Fibroblast of the aortic adventitia (primary cell): ENCODE data around the gene PPARA. TPM values are rescaled to one million over a fixed set of nuclear protein-coding genes. Genes with fewer than 3 reads are reported as not detected.

ENCODE experiments used
- DNase-seq: peaks from one replicate; pipeline ENCODE4 v3.0.0-alpha.2; 2010; ENCODE audit warnings: low read depth
- H3K4me3 ChIP-seq: 2 replicates; pipeline ENCODE4 v1.5.1; 2011; ENCODE audit warnings: low read depth, mild to moderate bottlenecking, control low read depth, low read length, moderate library complexity
- total RNA-seq: library from RNA; depleted of rRNA; stranded (reverse); fragments of >200 nt; gene quantifications from 2 replicates; pipeline ENCODE4 v1.2.3, GENCODE V29; 2012; ENCODE audit warnings: low replicate concordance
- TF ChIP-seq, protein P1 (sequence below): IDR thresholded peaks from 2 replicates; pipeline ENCODE4 v1.5.1; 2011; ENCODE audit warnings: mild to moderate bottlenecking, low read length, control low read depth, inconsistent platforms; ENCODE audit not compliant: insufficient read depth

Gene PPARA
- total RNA-seq, 1 donor = 13.4 TPM

DNA sequence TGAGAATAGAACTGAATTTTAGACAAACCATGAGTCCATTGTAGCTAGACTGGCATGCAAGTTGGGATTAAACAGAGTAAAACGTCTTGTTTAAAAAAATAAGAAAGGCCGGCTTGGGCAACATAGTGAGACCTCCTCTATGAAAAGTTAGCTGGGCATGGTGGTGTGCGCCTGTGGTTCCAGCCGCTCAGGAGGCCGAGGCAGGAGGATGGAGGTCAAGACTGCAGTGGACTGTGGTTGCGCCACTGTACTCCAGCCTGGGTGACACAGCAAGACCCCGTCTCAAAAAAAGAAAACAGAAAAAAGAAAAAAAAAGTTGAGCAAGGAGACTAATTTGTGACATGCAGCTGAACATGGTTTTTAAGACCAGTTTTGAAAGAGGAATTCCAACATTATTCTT is 76.3 kb downstream of the PPARA start:
- TF ChIP-seq, protein P1, sequence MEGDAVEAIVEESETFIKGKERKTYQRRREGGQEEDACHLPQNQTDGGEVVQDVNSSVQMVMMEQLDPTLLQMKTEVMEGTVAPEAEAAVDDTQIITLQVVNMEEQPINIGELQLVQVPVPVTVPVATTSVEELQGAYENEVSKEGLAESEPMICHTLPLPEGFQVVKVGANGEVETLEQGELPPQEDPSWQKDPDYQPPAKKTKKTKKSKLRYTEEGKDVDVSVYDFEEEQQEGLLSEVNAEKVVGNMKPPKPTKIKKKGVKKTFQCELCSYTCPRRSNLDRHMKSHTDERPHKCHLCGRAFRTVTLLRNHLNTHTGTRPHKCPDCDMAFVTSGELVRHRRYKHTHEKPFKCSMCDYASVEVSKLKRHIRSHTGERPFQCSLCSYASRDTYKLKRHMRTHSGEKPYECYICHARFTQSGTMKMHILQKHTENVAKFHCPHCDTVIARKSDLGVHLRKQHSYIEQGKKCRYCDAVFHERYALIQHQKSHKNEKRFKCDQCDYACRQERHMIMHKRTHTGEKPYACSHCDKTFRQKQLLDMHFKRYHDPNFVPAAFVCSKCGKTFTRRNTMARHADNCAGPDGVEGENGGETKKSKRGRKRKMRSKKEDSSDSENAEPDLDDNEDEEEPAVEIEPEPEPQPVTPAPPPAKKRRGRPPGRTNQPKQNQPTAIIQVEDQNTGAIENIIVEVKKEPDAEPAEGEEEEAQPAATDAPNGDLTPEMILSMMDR = no peak
- H3K4me3 ChIP-seq = no peak overlapping the region
- no peak for DNase-seq

DNA sequence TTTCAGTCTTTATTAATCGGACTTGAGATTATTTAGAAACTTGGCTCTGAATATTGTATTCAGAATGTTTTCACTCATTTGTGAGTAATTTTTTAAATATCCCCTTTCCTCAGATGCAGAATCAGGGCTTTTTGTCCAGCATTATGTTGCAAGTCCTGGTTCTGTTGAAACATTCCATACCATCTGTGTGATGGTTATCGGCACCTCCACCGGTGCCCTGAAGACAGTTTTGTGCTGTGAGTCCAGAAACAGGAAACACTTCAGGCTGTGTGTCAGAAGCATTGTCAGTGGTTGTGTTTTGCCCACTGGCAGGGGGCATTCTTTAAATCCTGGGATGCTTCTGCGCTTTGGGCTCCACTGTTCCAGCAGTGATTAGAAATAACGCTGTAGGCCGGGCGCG is 79.4 kb downstream of the PPARA start:
- DNase-seq = peak; percentile 21
- TF ChIP-seq, protein P1 = no peak
- H3K4me3 ChIP-seq = no peak overlapping the region

DNA sequence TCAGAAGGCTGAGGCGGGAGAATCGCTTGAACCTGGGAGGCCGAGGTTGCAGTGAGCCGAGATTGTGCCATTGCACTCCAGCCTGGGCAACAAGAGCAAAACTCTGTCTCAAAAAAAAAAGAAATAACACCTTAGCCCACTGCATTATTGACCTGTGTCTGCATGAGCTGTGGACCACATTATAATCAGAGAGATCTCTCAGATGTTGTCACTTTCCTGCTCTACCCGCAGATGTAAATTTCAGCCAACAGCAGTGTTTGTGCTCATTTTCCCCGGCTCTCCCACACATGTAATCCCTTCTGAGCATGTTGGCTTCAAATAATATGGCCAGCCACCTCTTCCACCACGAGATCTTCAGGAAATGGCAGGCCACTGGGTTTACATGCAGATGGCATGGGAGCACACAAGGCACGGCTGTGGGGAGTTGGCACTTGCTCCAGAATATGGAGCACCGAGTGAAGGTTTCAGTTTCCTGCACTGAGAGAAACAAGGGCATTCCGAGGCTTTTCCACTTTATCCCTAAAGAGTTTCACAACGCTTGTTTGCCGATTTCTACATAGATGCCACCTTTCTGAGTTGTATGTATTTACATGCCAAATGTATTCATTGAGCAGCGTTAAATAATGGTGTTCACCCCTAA is 80.1 kb downstream of the PPARA start:
- DNase-seq = no peak
- TF ChIP-seq, protein P1 = no peak
- no peak overlapping the region for H3K4me3 ChIP-seq

DNA sequence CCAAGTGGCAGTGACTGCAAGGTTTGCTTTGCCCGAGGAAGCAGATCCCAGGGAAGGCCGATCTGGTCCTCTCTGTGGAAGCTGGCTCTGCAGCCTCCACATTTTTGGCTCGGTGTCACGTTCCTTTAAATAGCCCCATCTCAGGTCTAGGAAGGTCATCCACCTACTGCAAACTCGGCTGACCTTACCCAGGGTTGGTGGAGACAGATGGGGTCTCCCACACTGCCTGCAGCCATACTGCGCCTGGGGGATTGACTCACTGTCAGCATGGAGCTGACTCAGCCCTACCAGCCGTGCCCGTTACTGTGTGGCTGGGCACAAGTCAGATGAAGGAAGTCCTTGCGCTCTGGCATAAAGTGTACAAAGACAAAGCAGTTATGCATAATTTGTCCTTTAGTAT is 82.9 kb downstream of the PPARA start:
- TF ChIP-seq, protein P1 = no peak
- no peak overlapping the region for H3K4me3 ChIP-seq
- peak; percentile 7 for DNase-seq

DNA sequence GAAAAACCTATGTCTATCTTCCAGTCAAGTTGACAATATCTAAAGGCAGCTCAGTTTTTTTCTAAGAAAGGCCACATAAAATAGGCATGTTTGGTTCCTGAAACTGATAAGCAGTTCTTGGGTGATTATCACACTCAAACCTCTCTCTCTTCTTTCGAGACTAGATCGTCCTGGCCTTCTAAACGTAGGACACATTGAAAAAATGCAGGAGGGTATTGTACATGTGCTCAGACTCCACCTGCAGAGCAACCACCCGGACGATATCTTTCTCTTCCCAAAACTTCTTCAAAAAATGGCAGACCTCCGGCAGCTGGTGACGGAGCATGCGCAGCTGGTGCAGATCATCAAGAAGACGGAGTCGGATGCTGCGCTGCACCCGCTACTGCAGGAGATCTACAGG is 84.6 kb downstream of the PPARA start:
- no peak for DNase-seq
- TF ChIP-seq, protein P1 = no peak
- H3K4me3 ChIP-seq = no peak overlapping the region

DNA sequence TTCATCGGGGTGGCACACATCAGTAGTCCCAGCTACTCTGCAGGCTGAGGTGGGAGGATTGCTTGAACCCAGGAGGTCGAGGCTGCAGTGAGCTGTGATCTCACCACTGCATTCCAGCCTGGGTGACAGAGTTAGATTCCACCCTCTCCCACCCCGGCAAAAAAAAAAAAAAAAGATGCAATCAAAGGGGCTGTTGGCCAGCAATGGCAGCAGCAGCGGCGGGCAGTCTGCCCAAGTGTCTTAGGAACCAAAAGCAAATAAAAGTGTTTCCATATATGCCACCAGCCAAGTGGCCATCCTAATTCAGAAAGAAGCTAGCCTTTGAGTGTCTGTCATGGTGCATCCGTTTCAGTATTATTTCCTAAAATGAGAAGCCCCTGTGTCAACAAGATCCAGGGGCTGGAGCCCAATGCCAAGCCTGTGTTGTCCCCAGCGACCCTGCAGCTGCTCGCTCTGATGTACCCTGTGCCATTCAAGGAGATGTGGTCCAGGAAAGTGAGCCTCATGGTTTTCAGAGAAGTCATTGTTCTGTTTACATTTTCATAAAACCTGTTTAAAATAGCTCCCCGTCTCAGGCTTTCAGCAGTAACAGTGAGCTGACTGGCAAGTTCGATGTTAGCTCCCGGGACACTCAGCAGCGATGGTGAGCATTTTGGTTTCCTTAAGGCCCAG is 87.3 kb downstream of the PPARA start:
- TF ChIP-seq, protein P1 = no peak
- no peak overlapping the region for H3K4me3 ChIP-seq
- no peak for DNase-seq
